Stimulated activated naive CD8-positive, alpha-beta T cell treated with anti-CD3 and anti-CD28 coated beads, Interleukin-15, Interleukin-2, amounts not matched to agents 100 U/mL and 50 U/mL, for 24 hours (primary cell): Measurements from ENCODE around the gene TSEN34.
"Not testable (repeated sequence)": the region's sequence is repeated elsewhere in the genome, so short reads cannot be mapped to it uniquely, and the experiment has no call there.

ENCODE experiments used
- ATAC-seq: fragments of 150-1000 bp; cut with Tn5 transposase; one replicate; pipeline ENCODE4 v1.10.0; 2021
- DNase-seq: peaks from one replicate; pipeline ENCODE4 v3.0.0; 2021

The TSEN34 gene

DNA sequence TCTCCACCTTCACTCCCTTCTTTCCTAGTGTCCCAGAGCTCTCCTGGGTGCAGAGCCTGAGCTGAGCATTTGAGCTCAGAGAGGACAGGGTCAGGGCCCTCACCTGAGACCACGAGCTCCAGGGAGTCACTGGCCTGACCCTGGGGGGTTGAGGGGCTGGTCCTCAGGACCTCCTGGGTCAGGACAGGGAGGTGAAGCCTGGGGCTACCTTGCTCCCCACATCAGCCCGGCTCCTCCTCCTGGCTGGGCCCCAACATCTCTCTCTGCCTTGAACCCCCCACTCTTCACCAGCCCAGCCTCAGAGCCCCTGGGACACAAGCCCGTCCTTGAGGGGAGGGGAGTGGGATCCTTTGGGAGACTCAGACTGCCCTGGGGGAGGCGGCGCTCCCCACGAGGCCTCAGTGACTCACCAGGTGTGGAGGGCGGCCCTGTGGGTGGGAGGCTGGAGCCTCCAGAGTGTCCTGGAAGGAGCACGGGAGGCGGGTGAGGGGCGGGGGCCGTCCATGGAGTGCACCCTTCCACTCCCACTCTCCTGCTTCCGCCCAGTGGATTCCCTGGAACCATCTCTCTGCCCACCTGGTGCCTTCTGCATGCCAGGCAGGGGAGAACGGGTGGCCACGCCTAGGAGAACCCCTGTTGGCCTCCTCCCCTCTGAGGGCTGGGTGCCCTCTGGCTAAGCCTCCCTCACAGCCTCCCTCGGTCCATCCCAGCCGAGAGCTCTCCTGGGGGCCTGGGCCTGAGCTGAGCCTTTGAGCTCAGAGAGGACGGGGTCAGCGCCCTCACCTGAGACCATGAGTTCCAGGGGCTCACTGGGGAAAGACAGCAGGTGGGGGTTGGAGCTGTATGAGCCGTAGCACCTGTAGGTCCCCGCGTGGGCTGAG is 48.6 kb downstream of the TSEN34 start:
- ATAC-seq: peak; percentile 13
- not testable (repeated sequence) for DNase-seq

DNA sequence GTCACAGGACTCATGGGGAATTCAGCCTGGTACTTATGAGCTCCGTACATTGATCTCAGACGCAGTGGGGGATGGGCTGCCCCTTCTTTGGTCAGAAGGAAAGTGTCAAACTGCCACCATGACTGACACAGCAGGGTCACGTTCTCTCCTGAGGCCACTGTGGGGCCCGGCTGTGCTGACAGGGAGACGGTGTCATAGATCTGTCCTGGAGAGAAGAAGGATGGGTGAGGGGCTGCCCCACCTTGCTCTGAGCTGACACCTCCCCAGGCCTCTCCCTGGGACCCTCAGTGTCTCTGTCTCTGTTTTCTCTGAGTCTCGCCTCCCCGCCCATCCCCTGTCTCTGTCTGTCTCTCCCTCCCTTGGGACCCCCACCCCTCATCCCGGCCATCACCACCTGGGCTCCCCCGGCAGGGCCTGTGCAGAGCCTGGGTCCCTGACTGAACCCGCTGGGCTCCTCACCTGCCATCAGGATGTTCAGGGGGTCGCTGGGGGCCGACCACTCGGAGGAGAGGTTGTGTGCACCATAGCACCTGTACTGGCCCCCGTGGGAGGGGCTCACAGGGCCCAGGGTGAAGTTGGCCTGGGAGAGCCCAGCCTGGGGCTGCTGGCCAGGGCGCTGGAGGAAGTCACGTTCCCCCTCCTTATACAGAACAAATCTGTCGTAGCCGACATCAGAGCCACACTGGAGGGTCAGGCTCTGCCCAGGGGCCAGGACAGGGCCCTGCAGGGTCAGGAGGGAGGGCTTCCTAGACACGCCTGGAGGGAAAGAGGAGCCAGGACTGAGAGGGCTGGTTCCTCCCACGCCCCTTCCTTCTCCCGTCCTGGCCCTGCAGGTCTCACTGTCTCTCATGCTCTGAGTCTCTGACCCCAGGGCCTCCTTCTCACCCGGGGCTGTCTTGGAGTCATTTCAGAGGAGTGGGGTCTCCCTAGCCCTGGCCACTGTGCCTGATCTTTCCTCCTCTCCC is 49.5 kb downstream of the TSEN34 start:
- peak; percentile 17 for ATAC-seq
- DNase-seq: not testable (repeated sequence)

DNA sequence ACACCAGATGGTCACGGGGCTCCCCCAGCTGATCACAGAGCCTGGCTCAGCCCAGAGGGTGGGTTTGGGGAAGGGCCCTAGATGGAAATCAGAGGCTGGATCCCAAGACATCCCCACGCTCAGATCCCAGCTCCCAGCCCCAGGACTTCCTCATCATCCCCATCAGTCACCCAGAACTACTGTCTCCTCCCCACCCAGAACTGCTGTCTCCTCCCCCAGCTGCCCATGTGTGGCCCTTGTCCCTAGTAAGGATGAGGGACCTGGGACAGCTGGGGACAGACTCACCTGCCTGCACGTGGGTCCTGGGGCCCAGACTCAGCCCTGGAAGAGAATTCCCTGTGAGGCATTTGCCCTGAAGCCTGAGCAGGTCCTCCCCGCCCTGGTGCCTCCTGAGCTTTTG is 51.1 kb downstream of the TSEN34 start:
- not testable (repeated sequence) for DNase-seq, ATAC-seq

DNA sequence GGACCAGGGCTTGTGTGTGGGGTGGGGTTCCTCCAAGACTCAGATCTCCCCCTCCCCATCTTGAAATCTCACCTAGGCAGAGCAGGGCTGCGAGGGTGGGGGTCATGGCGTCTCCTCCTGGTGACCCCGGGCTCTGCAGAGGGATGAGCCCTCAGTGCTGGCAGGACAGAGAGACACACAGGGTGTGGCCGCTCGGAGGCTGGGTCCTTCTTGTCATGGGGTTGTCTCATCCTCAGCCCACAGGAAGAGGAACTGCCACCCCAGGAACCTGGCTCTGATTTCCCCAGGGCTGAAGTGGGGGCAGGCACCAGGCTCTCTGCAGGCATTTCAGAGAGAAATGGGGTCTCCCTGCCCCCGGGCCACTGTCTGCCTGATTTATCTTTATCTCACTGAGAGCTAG is 51.5 kb downstream of the TSEN34 start, which contains the start of gene LILRA6:
TSS of gene LILRA6 (minus strand) at position 145 of the 400 bp plus-strand sequence.
- not testable (repeated sequence) for DNase-seq
- ATAC-seq: peak; percentile 12

DNA sequence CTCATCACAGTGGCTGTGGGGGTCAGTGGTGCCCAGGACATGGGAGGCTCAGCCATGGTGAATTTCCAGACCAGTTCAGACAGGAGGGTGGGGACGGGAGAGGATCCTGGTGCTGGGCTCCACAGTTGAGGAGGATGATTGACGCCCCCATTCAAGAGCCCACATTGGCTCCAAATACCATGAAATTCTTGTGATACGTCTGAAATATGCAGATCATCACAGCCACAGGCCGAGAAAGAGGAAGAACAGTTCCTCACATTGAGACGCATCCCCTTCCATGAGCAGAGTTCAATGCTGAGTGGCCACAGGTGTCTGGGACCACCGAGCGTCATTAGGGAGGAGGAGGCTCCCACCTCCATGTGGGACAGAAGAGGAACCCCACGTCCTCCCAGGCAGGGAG is 52.7 kb downstream of the TSEN34 start:
- ATAC-seq, DNase-seq: not testable (repeated sequence)
